A549 (cell line): ENCODE measurements around the gene TCF7L2.

Experiments used
- CEBPB ChIP-seq, 2 experiments: fragments of >200 bp in 1 of 2; sonication (Bioruptor Twin) in 1 of 2; formaldehyde crosslinking in 1 of 2; IDR thresholded peaks; 2 replicates each; pipeline ENCODE4 v1.6.1; 2012 to 2016
- CHD2 ChIP-seq: fragments of 150-350 bp; IDR thresholded peaks from 2 replicates; pipeline ENCODE4 v1.6.1; 2014; ENCODE audit warnings: low read length; ENCODE audit not compliant: partially characterized antibody
- HDAC2 ChIP-seq: fragments of 200-600 bp; sonication (generic); IDR thresholded peaks from 2 replicates; pipeline ENCODE4 v1.6.1; 2016
- MAX ChIP-seq: IDR thresholded peaks from 2 replicates; pipeline ENCODE4 v1.6.1; 2012
- POLR2A ChIP-seq: IDR thresholded peaks from 2 replicates; pipeline ENCODE4 v1.6.1; 2012; ENCODE audit warnings: mild to moderate bottlenecking, low read length
- SREBF2 ChIP-seq: fragments of 450-650 bp; IDR thresholded peaks from 2 replicates; pipeline ENCODE4 v1.6.1; 2014; ENCODE audit warnings: mild to moderate bottlenecking, moderate library complexity
- TF ChIP-seq, protein P1 (sequence below): fragments of >200 bp; sonication (Bioruptor Twin); formaldehyde crosslinking; IDR thresholded peaks from 3 replicates; pipeline ENCODE4 v1.5.1; 2016
- TF ChIP-seq, protein P2 (sequence below): IDR thresholded peaks from 2 replicates; pipeline ENCODE4 v1.6.1; 2012

- TF ChIP-seq POLR2A (no peak), MAX (no peak), CHD2 (no peak), HDAC2 (no peak), CEBPB (IDR thresholded peaks at IDR 0.05) (no peak), SREBF2 (no peak)
- TF ChIP-seq, protein P1, sequence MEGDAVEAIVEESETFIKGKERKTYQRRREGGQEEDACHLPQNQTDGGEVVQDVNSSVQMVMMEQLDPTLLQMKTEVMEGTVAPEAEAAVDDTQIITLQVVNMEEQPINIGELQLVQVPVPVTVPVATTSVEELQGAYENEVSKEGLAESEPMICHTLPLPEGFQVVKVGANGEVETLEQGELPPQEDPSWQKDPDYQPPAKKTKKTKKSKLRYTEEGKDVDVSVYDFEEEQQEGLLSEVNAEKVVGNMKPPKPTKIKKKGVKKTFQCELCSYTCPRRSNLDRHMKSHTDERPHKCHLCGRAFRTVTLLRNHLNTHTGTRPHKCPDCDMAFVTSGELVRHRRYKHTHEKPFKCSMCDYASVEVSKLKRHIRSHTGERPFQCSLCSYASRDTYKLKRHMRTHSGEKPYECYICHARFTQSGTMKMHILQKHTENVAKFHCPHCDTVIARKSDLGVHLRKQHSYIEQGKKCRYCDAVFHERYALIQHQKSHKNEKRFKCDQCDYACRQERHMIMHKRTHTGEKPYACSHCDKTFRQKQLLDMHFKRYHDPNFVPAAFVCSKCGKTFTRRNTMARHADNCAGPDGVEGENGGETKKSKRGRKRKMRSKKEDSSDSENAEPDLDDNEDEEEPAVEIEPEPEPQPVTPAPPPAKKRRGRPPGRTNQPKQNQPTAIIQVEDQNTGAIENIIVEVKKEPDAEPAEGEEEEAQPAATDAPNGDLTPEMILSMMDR, result no peak
- TF ChIP-seq, protein P2, sequence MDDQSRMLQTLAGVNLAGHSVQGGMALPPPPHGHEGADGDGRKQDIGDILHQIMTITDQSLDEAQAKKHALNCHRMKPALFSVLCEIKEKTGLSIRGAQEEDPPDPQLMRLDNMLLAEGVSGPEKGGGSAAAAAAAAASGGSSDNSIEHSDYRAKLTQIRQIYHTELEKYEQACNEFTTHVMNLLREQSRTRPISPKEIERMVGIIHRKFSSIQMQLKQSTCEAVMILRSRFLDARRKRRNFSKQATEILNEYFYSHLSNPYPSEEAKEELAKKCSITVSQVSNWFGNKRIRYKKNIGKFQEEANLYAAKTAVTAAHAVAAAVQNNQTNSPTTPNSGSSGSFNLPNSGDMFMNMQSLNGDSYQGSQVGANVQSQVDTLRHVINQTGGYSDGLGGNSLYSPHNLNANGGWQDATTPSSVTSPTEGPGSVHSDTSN, result no peak
Observed at GRCh38 chr10:113007343-113007771, 57.3 kb downstream of the TCF7L2 start.
